GM18873 (cell line): ENCODE measurements around the gene ATP5F1C.
"Not testable (repeated sequence)": the region's sequence is repeated elsewhere in the genome, so short reads cannot be mapped to it uniquely, and the experiment has no call there.

Experiments used
- ATAC-seq: cut with Tn5 transposase; IDR thresholded peaks from one replicate; pipeline ENCODE4 v1.9.1; 2021; ENCODE audit warnings: mild to moderate bottlenecking, moderate library complexity, moderate number of reproducible peaks; ENCODE audit not compliant: unreplicated experiment, low FRiP score

The ATP5F1C gene

DNA sequence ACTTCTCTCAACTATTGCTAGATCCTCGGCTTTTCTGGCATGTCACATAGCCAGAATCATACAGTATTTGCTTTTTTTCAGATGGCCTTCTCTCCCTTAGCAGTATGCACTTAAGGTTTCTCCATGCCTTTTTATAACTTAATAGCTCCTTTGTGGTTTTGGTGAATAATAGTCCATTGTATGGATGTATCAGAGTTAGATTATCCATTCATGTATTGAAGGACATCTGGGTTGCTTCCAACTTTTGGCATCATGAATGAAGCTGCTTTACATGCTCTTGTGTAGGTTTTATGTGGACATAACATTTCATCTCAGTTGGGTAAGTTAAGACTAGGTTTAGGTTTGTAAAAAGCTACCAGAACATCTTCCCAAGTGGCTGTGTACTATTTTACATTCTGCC, 4.6 kb downstream of the ATP5F1C start:
- no peak for ATAC-seq

DNA sequence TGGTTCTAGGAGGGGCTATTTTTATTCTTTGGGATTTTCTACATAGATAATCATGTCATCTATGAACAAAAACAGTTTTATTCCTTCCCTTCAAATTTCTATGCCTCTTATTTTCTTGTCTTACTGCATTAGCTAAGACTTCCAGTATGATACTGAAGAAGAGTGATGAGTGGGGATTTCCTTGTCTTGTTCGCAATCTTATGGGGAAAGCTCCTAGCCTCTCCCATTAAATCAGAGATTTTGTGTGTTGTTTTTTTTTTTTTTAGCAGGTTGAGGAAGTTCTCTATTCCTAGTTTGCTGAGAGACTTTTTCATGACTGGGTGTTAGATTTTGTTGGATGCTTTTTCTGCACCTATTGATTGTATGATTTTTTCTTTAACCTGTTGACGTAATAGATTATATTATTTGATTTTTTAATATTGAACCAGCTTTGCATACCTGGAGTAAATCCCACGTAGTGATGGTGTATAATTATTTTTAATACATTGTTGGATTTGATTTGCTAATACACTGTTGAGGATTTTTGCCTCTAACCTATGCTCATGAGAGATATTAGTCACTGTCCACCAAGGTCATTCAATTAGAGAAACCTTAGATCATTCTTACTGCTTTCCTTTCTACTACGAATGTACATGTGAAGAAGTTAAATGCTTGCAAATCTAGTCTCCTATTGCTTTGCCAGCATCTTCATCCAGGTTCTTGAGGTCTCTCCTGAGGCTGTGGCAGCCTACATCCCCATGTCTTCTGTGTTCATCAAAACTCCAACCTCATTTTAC, 6.5 kb downstream of the ATP5F1C start:
- no peak for ATAC-seq

DNA sequence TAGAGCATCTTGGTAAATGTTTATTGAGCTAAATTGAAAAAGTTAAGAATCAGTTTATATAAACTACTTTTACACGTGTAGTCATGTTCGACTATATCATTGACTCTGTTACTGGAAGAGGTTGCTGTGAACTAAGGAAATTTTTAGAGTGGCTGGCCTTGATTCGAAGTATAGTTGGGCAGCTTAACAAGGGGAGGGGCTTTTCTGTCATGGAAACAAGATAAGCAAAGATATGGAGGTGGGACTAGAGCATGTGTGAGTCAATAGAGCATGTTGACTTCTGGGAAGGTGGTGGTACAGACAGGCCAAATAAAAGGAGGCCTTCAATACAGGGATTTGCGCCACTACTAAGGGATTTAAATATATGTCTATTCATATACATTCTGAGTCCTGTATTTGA, 7.6 kb downstream of the ATP5F1C start:
- no peak for ATAC-seq

DNA sequence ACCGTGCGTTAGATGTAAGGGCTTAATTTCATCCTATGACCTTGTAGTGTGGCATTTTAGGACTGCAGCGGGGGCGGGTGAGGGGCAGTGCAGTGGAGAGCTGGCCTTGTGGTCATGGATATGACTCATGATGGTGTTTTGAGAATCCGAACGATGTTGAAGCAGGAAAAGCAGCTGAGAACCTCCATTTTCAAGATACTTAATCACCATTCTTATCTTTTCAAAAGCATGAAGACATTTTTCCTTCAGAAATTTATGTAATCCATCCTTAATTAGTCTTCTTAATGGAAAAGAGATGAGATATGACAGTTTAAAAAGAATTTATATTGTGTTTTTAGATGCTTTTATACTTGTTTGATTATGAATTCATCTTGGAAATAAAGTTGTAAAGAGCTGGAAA, 9.6 kb downstream of the ATP5F1C start:
- no peak for ATAC-seq

DNA sequence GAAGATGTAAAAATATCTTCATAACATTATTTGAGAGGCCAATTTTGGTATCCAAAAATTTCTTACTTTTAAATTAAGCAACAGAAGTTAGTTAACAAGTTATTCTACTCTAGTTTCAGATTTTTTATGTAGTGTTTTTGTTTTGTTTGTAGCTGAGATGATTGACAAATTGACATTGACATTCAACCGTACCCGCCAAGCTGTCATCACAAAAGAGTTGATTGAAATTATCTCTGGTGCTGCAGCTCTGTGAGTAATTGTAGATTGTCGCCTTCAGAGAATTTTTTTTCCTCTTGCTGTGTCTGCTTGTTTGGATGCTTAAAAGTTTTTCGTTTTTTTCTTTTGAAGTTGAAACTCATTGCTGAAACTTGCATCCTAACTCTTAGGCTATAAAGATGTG, 14.6 kb downstream of the ATP5F1C start:
- no peak for ATAC-seq

DNA sequence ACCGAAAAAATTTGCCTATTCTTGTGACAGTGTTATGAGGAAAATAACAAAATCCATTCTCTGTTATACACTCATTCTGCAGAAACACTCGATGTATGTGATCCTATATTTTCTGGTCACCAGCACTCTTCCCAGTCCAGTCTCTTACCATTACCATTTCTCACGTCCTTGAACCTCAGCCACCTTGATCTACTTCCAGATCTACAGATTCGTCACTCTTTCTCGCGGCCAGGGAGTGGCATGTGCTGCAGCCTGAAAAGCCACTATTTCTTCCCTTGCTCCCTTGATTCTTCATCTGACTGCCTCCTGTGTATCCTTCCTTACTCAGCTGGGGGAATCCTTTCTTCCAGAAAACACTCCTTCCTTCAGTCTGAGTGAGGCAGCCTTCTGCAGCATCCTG, 16.2 kb downstream of the ATP5F1C start:
- ATAC-seq: no peak

DNA sequence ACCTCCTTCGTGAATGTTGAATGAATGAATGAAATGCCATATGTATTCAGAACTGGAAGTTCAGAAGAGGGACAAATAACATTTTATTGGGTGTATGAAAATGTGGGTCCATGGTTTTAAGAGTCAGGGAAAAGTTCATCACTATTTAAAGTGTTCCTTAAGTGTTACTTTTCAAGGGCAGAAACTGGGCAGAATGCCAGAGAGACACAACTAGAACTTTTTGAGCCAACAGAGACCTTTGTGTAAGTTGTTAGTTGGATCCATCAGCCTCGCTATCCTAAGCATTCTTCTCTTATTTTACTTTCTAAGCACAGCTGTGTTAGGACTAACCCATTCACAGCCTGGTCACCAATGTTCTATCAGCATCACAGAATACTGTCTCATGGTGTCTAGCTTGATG, 16.8 kb downstream of the ATP5F1C start:
- no peak for ATAC-seq

DNA sequence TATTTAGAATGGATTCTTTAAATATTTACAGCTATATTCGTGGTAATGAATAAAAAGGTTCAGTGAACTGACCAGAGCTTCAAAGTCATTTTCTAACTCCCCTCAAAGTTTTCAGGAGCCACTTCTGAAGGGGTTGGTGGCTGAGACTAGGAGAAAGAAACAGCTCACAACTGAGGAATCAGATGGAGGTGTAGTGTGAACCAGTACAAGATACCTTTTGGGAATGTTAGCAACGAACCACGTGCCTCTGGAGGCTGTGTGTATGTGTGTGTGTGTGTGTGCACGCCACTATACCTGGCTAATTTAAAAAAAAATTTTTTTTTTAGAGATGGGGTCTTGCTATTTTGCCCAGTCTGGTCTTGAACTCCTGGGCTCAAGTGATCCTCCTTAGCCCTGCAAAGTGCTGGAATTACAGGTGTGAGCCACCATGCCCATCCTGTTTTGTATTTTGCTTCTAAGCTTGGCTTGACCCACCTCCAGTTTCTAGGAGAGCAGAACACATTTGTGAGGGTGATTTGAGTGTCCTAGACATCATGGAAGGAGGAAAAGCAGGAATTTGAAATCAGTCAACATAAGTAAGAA, 20.8 kb downstream of the ATP5F1C start:
- no peak for ATAC-seq

DNA sequence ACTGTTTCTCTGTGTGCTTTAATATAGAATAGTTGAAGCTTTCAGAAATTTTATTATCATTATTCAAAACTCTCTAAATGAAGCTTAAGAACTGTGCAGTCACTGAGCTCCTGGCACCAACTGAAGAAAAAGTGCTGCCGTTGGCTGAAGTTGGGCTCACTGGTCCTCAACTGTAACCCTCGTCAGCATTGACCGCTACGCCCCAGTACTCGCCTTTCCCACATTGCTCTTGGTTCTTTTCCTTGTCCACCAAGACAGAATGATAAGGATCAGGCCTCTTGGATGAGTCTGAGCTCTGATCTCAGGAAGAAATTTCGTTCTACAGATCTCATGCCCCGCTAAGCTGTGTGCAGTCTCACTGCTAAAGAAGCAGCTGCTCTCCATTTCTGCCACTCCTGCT, 22.5 kb downstream of the ATP5F1C start:
- ATAC-seq: no peak

DNA sequence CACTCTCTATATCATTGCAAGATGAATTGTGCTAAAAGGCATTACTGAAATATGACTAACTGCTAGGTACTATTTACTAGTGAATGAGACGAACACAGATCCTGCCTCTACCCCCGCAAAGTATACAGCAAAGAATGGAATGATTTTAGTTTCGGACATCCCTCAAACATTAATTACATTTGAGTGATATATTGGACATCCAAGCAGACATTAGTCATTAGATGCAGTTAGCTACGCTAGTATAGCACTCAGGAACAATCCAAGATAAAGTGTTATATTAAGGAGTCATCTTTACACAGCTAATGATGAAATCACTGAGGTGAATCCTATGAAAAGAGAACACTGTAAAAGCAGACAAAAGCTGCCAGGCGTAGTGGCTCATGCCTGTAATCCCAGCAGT, 23.0 kb downstream of the ATP5F1C start:
- ATAC-seq: no peak

DNA sequence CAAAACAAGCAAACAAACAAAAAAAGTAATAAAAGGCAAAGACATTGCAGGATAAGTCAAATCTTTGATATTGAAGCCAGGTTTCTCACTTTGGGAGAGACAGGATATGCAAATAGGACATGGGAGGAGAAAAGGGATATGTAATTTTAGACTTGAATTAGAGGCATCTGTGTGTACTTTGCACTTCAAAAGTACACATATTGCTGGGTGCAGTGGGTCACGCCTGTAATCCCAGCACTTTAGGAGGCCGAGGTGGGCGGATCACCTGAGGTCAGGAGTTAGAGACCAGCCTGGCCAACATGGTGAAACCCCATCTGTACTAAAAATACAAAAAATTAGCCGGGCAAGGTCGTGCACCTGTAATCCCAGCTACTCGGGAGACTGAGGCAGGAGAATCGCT, 23.8 kb downstream of the ATP5F1C start:
- not testable (repeated sequence) for ATAC-seq

DNA sequence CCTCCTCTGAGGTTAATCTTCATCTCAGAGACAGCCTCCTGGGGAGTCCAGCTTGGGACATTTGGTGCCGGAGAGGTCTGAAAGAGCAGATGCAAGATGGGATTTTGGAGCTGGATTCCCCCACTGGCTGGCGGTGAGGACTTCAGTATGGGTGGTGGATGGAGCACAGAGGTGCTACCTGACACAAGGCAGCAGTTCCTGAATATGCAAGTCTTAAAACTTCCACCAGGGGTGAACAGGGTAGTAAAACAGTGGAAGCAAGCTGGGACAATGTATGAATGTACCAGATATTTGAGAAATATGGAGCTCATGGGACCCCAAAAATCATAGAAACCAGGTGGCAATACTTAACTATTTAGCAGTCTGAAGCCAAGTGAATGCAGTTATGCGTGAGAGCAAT, 25.5 kb downstream of the ATP5F1C start:
- no peak for ATAC-seq

DNA sequence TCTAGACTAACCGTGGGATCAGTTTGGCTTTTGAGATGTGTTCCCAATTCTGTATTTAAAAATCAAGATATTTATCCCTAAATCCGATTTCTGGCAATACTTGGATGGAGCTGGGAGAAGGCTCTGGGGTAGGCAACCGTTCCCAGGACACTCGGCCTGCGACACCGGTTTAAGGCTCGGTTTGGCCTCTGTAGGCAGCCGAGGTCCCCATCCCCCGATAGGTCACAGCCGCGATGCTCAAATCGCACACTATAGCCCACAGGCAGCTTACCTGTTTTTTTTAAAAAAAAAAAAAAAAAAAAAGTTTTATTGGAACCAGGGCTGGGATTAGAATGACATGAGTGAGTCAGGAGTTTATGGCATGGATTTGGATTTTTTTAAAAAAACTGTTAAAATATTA, 29.6 kb downstream of the ATP5F1C start:
- ATAC-seq: no peak

DNA sequence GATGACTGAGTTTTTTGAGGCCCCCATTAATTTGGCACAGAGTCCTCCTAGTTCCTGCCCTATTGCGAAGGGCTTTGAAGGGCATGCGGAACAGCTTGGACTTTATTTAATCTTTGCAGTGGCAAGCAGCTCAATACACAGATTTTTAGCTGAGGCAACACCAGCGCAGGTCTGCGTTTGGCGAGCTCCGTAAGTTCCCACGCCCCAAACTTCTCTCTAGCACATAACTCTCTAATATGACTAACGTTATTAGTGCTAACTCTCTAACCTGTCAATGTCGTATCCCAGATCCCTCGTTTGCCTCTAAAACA, 30.0 kb downstream of the ATP5F1C start:
- no peak for ATAC-seq

DNA sequence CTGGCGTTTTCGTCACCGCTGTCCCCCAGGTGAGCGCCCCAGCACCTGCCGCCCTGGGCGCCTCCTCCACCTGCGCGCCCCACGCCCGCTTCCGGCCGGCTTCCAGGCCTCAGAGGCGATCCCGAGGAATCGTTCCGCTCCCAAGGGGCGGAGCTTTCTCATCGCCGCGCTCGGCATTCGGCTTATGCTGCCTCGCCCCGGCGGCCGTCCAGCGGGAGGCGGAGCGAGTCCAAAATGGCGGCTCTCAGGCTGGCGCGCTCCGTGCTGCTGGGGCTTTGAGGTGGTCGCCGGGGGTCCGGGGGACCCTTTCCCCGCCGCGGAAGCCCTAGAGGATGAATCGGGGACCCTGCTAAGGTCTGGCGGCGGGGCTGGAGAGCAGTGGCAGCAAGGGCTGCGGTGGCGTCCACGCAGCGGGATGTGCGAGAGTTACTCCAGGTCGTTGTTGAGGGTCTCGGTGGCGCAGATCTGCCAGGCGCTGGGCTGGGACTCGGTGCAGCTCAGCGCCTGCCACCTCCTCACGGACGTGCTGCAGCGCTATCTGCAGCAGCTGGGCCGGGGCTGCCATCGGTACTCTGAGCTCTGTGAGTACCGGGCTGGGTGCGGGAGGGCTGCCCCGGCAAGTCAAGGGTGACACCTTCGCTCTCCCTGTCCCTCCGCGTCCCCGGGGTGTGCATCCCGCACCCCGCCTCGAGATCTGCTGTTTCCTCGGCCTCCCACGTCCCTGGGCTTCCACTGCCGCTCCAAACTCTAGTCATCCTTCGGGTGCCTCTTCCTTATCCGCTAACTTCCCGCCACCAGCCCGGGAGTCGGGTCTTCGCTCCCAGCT, 30.5 kb downstream of the ATP5F1C start, which contains the start of gene TAF3:
TSS of gene TAF3 (plus strand) at position 211 of the 826 bp plus-strand sequence. CDS start at position 416, 205 bp downstream.
- peak; percentile 90 for ATAC-seq

DNA sequence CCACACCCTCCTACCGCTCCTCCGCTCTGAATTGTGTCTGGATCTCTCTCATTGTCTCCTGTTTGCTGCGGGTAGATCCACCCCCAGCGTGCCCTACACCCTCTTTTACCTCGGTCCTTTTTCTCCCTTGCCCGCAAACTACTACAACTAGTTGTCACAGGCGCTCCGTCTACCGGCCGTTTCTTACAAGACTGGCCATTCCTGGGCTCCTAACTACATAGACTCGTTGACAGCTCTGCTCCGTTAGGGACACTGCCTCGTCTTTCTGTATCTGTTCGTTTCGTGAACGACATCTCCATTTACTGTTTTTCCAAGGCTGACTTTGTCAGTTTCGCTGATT, 31.1 kb downstream of the ATP5F1C start:
- peak; percentile 26 for ATAC-seq

DNA sequence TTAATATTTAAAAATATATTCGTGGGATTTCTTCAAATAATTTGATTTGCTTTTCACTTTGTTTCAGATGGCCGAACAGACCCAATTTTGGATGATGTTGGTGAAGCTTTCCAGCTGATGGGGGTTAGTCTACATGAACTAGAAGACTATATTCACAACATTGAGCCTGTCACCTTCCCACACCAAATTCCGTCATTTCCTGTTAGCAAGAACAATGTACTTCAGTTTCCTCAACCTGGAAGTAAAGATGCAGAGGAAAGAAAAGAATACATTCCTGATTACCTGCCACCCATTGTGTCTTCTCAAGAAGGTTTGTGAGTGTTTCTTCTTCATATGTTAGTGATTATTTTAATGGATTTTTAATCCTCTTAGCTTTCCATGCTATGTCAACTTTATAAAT, 36.3 kb downstream of the ATP5F1C start:
- no peak for ATAC-seq

DNA sequence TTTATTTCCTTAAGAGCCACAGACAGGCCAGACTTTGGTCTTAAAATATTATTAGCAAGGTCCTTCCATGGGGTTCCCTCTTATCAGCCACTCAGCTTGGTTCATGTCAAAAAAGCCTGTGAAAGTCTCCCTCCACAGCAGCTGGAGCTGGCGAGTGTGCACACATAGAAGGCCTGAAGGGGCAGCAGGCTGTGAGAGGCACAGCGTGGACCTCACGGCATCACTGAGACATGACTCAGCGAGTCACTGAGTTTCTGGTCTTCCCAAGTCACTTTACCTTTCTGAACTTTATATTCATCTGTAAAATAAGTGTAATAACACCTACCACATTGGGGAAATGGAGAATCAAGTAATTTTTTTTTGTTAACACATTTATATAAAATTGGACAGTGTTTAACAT, 39.0 kb downstream of the ATP5F1C start:
- no peak for ATAC-seq

DNA sequence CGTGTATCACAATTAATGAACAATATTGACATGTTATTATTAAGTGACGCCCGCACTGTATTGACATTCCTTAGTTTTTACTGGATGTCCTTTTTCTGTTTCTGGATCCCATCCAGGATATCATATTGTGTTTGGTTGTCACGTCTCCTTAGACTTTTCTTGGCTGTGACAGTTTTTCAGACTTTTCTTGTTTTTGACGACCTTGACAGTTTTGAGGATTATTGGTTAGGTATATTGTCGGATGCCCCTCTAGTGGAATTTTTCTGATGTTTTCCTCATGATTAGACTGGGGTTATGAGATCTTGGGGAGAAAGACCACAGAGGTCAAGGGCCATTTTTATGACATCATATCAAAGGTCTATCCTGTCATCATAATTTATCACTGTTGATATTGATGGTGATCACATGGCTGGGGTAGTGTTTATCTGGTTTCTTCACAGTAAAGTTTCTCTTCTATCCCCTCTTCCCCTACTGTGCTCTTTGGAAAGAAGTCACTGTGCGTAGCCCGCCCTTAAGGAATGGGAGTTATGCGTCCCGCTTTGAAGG, 41.4 kb downstream of the ATP5F1C start:
- ATAC-seq: no peak

DNA sequence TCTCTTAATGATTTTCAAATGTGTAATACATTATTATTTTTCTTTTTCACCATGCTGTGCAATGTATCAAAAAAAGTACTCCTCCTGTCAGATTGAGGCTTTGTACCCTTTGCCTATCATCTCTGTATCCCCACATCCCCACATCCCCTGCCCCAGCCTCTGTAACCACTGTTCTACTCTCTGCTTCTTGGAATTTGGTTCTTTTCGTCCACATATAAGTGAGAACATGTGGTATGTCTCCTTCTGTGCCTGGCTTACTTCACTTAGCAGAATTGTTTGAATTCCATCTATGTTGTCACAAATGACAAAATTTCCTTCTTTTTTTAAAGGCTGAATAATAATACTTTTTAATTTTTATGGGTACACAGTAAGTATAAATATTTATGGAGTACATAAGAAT, 44.1 kb downstream of the ATP5F1C start:
- no peak for ATAC-seq

DNA sequence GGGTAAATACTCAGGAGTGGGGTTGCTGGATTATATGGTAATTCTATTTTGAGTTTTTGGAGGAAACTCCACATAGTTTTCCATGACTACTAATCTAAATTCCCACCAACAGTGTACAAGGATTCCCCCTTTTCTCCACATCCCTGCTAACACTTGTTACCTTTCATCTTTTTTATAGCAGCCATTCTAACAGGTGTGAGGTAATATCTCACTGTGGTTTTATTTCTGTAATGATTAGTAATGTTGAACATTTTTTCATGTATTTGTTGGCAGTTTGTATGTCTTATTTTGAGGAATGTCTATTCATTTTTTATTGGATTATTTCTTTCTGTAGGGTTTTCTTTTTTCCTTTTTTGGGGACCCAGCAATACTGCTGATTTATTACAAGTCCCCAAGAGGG, 45.2 kb downstream of the ATP5F1C start:
- no peak for ATAC-seq
